ENCODE data around the gene MAP2. TPM values are rescaled to one million over a fixed set of nuclear protein-coding genes. Genes with fewer than 3 reads are reported as not detected.

Gene MAP2
- total and polyA plus RNA-seq, 11 donors = 3.2 to 19.3 (median 8.9) TPM

DNA sequence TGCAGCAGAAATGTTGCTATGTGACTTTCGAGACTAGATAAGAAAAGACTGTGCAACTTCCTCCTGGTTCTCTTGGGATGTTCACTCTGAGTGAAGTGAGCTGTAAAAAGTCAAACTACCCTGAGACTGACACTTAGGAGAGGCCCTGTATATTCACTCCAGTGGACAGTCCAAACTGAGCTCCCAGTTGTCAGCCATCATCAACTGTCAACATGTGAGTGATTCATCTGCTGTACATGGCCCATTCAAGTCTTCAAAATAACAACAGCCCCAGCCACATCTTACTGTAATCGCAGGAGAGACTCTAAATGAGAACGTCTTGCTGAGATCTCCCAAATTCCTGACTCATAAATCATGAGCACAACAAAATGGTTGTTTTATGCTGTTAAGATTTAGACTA is 339.3 kb downstream of the MAP2 start:
- intact Hi-C loops (cut with DNase I) = no loop called here
- H3K27ac ChIP-seq = no peak overlapping the region
- WGBS, 4 donors = 35 to 54% (median 50%) methylated on average over 3 of the region's 3 CpGs
- no peaks in the 10 kb centered on the region for H3K27me3 ChIP-seq
- DNase-seq (no peak), ATAC-seq (no peak)
- no peak overlapping the region for H3K4me3 ChIP-seq
- no peaks in the 10 kb centered on the region for H3K4me1 ChIP-seq
- H3K9me3 ChIP-seq = peaks cover 0 to 8% (median 0%) of the 10 kb centered on the region in 12 donors
- no peak for TF ChIP-seq POLR2A (IDR thresholded peaks at IDR 0.05)
- TF ChIP-seq, protein P1, sequence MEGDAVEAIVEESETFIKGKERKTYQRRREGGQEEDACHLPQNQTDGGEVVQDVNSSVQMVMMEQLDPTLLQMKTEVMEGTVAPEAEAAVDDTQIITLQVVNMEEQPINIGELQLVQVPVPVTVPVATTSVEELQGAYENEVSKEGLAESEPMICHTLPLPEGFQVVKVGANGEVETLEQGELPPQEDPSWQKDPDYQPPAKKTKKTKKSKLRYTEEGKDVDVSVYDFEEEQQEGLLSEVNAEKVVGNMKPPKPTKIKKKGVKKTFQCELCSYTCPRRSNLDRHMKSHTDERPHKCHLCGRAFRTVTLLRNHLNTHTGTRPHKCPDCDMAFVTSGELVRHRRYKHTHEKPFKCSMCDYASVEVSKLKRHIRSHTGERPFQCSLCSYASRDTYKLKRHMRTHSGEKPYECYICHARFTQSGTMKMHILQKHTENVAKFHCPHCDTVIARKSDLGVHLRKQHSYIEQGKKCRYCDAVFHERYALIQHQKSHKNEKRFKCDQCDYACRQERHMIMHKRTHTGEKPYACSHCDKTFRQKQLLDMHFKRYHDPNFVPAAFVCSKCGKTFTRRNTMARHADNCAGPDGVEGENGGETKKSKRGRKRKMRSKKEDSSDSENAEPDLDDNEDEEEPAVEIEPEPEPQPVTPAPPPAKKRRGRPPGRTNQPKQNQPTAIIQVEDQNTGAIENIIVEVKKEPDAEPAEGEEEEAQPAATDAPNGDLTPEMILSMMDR (IDR thresholded peaks at IDR 0.05) = no peak
- H3K36me3 ChIP-seq = no peaks in the 10 kb centered on the region

DNA sequence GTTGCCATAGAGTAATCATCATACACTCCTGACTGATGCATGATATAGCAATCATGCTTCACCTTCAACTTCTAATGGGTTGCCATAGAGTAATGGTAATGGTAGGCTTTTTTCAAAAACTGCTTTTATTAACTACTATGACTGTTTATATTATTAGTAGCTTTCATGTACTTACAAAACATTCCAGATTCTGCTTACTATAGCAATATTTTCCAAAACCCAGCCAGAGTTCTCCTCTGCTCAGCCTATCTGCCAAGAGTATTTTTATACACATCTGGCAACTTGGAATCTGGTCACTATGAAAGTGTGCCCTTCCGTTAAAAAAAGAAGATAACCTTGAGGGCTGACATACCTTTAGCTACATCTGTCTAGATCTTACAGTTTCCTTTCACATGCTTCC is 342.8 kb downstream of the MAP2 start:
- DNase-seq = no peak

DNA sequence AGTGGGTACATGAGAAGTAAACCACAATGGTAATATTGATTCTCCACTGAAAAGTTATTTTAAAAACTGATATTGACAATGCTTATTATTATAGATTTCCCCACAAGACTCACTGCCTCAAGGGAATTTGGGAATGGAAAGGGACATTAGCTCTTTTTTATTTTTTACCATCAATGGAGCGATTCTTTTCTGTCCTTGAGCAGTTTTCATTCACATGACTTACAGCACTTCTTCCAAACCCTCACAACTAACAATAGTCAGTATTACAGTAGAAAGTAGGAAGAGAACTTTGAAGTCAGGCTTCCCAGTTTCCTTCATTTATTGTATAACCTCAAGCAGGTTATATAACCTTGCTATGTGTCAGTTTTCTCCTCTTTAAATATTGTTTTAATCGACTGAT is 343.5 kb downstream of the MAP2 start:
- 55 to 66% (median 60%) methylated on average over 2 of the region's 2 CpGs for WGBS, 4 donors
- Histone ChIP-seq H3K27ac (no peak overlapping the region), H3K27me3 (peaks cover 0 to 17% (median 0%) of the 10 kb centered on the region in 9 donors), H3K4me3 (no peak overlapping the region), H3K4me1 (peaks cover 0 to 14% (median 0%) of the 10 kb centered on the region in 12 donors), H3K36me3 (no peaks in the 10 kb centered on the region), H3K9me3 (no peaks in the 10 kb centered on the region)
- ATAC-seq = no peak
- TF ChIP-seq, protein P1 (IDR thresholded peaks at IDR 0.05) = no peak
- TF ChIP-seq POLR2A (IDR thresholded peaks at IDR 0.05) = no peak
- no peak for DNase-seq
- intact Hi-C loops (cut with DNase I) = no loop called here

More for the DNA sequence above, 342.8 kb downstream of the MAP2 start:
- H3K4me3 ChIP-seq = no peak overlapping the region
- H3K27ac ChIP-seq = no peak overlapping the region
- no peaks in the 10 kb centered on the region for H3K9me3 ChIP-seq
- peaks cover 0 to 12% (median 0%) of the 10 kb centered on the region in 9 donors for H3K27me3 ChIP-seq
- H3K4me1 ChIP-seq = peaks cover 0 to 7% (median 0%) of the 10 kb centered on the region in 12 donors
- intact Hi-C loops (cut with DNase I) = no loop called here
- no peak for ATAC-seq
- TF ChIP-seq, protein P1 (IDR thresholded peaks at IDR 0.05) = no peak
- no peak for TF ChIP-seq POLR2A (IDR thresholded peaks at IDR 0.05)
- WGBS, 4 donors = 71 to 81% (median 75%) methylated on average over 1 of the region's 1 CpG
- no peaks in the 10 kb centered on the region for H3K36me3 ChIP-seq

DNA sequence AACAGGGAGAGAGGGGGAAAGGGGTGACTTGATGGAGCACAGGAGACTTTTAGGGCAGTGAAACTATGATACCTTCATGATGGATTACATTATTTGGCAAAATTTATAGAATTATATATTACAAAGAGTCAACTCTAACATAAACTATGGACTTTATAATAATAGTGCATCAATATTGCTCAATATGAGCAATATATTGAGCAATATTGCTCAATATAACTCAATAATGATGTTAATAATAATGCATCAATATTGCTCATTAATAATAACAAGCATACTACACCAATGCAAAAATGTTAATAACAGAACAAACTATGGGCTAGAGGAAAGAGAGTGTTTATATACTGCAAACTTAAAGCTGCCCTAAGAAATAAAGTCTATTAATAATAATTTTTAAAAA is 344.7 kb downstream of the MAP2 start:
- H3K27ac ChIP-seq = no peak overlapping the region

More for the DNA sequence above, 344.7 kb downstream of the MAP2 start:
- no peaks in the 10 kb centered on the region for H3K9me3 ChIP-seq
- TF ChIP-seq, protein P1 (IDR thresholded peaks at IDR 0.05) = no peak
- no peak for TF ChIP-seq POLR2A (IDR thresholded peaks at IDR 0.05)
- DNase-seq = no peak
- intact Hi-C loops (cut with DNase I) = no loop called here
- H3K27me3 ChIP-seq = peaks cover 0 to 25% (median 0%) of the 10 kb centered on the region in 9 donors
- ATAC-seq = no peak
- H3K36me3 ChIP-seq = no peaks in the 10 kb centered on the region
- H3K4me3 ChIP-seq = no peak overlapping the region
- peaks cover 0 to 14% (median 0%) of the 10 kb centered on the region in 12 donors for H3K4me1 ChIP-seq

Measured in heart left ventricle (tissue), 16 donors.